HepG2 (cell line): ENCODE results near the gene SLC25A10. TPM values are rescaled to one million over a fixed set of nuclear protein-coding genes. Genes with fewer than 3 reads are reported as not detected.

Experiments
- LCORL ChIP-seq, 2 experiments: fragments of 450-650 bp in 1 of 2; sonication (generic) in 1 of 2; formaldehyde crosslinking in 1 of 2; IDR thresholded peaks; 2 replicates each; pipeline versions ENCODE4 v1.5.0 to v1.6.1; 2017 to 2020; ENCODE audit warnings: antibody characterized with exemption in 1 of 2, missing genetic modification reagents in 1 of 2
- NCOA1 ChIP-seq: sonication (generic); formaldehyde crosslinking; IDR thresholded peaks from 2 replicates; pipeline ENCODE4 v1.9.0; 2021; ENCODE audit warnings: missing genetic modification reagents
- SRY ChIP-seq: sonication (generic); formaldehyde crosslinking; IDR thresholded peaks from 2 replicates; pipeline ENCODE4 v1.8.0; 2022; ENCODE audit warnings: mild to moderate bottlenecking, missing genetic modification reagents
- ZNF24 ChIP-seq: fragments of 450-650 bp; IDR thresholded peaks from 2 replicates; pipeline ENCODE4 v1.6.1; 2017; ENCODE audit warnings: antibody characterized with exemption, mild to moderate bottlenecking
- ZNF343 ChIP-seq: sonication (generic); formaldehyde crosslinking; IDR thresholded peaks from 2 replicates; pipeline ENCODE4 v1.4.0; 2020; ENCODE audit warnings: mild to moderate bottlenecking, missing genetic modification reagents
- polyA plus RNA-seq, 8 experiments: library from polyadenylated mRNA; depleted of rRNA in 3 of 8; stranded (reverse) in 7 of 8; unstranded in 1 of 8; fragments of >200 nt; fragmentation: Illumina TruSeq in 4 of 8; extraction: Trizol in 4 of 8; gene quantifications; 2 replicates each; pipeline versions ENCODE4 v1.2.1 to v1.2.3, GENCODE V29; 2011 to 2016; ENCODE audit warnings: low read depth in 4 of 8, missing spikeins in 1 of 8, mixed read lengths in 1 of 8; ENCODE audit not compliant: insufficient read depth in 1 of 8
- total RNA-seq, 5 experiments: library from RNA; depleted of rRNA; stranded (reverse); fragments of >200 nt; fragmentation: Illumina TruSeq; extraction: Trizol; gene quantifications; 2 replicates each; pipeline ENCODE4 v1.2.3, GENCODE V29; 2016; ENCODE audit warnings: low read depth in 1 of 5
- TF ChIP-seq, protein P1 (sequence below): sonication (generic); formaldehyde crosslinking; IDR thresholded peaks from 2 replicates; pipeline ENCODE4 v1.5.0; 2020; ENCODE audit warnings: mild to moderate bottlenecking, missing genetic modification reagents, moderate library complexity
- TF ChIP-seq, protein P2 (sequence below): sonication (generic); formaldehyde crosslinking; IDR thresholded peaks from 2 replicates; pipeline ENCODE4 v1.4.0; 2020; ENCODE audit warnings: missing genetic modification reagents, mild to moderate bottlenecking, borderline replicate concordance
- TF ChIP-seq, protein P3 (sequence below): sonication (generic); formaldehyde crosslinking; IDR thresholded peaks from 2 replicates; pipeline ENCODE4 v1.4.0; 2020; ENCODE audit warnings: missing genetic modification reagents, borderline replicate concordance
- TF ChIP-seq, protein P4 (sequence below): sonication (generic); formaldehyde crosslinking; IDR thresholded peaks from 2 replicates; pipeline ENCODE4 v1.5.0; 2020; ENCODE audit warnings: missing genetic modification reagents
- TF ChIP-seq, protein P5 (sequence below): sonication (generic); formaldehyde crosslinking; IDR thresholded peaks from 2 replicates; pipeline ENCODE4 v1.8.1; 2023; ENCODE audit warnings: mild to moderate bottlenecking, missing genetic modification reagents
- TF ChIP-seq, protein P6 (sequence below): sonication (generic); formaldehyde crosslinking; IDR thresholded peaks from 2 replicates; pipeline ENCODE4 v1.5.0; 2020; ENCODE audit warnings: mild to moderate bottlenecking, missing genetic modification reagents, borderline replicate concordance
- TF ChIP-seq, protein P7 (sequence below): sonication (generic); formaldehyde crosslinking; IDR thresholded peaks from 2 replicates; pipeline ENCODE4 v1.5.0; 2020; ENCODE audit warnings: mild to moderate bottlenecking, missing genetic modification reagents

Gene SLC25A10
- total and polyA plus RNA-seq, 2 of the 13 experiments (the other 11 are each of a cell fraction or from before 2014, with no cell fraction given): 46.5 to 140 TPM

DNA sequence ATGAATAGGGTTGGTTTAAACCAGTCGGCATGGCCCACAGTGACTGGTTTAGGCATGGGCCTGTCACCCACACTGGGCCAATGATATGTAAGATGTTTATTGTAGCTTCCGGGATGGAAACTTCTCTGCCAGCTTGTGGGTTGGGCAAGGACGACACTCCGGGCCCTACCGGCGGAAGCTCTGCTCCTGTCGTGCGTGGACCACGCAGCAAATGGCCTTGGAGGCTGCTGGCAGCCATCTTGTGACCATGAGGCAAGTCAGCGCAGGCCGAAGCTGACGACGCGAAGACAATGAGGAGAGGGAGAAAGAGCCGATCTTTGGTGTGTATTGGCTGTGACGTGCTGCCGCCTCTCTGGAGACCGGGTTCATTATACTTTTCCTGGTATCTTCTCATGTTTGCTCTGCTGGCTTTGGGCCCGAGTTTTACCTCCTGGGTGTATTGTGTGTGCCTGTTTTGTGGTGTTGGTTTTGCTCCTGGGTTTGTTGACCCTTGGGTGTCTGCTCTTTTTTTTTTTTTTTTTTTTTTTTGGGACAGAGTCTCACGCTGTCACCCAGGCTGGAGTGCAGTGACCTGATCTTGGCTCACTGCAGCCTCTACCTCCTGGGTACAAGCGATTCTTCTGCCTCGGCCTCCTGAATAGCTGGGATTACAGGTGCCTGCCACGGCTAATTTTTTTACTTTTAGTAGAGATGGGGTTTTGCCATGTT, 15.4 kb downstream of the SLC25A10 start (continued):
- TF ChIP-seq, protein P1, sequence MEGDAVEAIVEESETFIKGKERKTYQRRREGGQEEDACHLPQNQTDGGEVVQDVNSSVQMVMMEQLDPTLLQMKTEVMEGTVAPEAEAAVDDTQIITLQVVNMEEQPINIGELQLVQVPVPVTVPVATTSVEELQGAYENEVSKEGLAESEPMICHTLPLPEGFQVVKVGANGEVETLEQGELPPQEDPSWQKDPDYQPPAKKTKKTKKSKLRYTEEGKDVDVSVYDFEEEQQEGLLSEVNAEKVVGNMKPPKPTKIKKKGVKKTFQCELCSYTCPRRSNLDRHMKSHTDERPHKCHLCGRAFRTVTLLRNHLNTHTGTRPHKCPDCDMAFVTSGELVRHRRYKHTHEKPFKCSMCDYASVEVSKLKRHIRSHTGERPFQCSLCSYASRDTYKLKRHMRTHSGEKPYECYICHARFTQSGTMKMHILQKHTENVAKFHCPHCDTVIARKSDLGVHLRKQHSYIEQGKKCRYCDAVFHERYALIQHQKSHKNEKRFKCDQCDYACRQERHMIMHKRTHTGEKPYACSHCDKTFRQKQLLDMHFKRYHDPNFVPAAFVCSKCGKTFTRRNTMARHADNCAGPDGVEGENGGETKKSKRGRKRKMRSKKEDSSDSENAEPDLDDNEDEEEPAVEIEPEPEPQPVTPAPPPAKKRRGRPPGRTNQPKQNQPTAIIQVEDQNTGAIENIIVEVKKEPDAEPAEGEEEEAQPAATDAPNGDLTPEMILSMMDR (CRISPR knock-in tag): peak; percentile 40
- TF ChIP-seq SRY (CRISPR knock-in tag): peak; percentile 99
- TF ChIP-seq, protein P2, sequence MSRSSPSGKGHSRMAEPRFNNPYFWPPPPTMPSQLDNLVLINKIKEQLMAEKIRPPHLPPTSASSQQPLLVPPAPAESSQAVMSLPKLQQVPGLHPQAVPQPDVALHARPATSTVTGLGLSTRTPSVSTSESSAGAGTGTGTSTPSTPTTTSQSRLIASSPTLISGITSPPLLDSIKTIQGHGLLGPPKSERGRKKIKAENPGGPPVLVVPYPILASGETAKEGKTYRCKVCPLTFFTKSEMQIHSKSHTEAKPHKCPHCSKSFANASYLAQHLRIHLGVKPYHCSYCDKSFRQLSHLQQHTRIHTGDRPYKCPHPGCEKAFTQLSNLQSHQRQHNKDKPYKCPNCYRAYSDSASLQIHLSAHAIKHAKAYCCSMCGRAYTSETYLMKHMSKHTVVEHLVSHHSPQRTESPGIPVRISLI (CRISPR knock-in tag): peak; percentile 93
- no peak for TF ChIP-seq NCOA1 (CRISPR knock-in tag)
- TF ChIP-seq LCORL (IDR thresholded peaks at IDR 0.05): peak; percentile 22; the same call in 1 of the 2 replicates
- peak; percentile 70; the same call in 1 of the 2 replicates for TF ChIP-seq LCORL (CRISPR knock-in tag; IDR thresholded peaks at IDR 0.05)
- TF ChIP-seq, protein P3, sequence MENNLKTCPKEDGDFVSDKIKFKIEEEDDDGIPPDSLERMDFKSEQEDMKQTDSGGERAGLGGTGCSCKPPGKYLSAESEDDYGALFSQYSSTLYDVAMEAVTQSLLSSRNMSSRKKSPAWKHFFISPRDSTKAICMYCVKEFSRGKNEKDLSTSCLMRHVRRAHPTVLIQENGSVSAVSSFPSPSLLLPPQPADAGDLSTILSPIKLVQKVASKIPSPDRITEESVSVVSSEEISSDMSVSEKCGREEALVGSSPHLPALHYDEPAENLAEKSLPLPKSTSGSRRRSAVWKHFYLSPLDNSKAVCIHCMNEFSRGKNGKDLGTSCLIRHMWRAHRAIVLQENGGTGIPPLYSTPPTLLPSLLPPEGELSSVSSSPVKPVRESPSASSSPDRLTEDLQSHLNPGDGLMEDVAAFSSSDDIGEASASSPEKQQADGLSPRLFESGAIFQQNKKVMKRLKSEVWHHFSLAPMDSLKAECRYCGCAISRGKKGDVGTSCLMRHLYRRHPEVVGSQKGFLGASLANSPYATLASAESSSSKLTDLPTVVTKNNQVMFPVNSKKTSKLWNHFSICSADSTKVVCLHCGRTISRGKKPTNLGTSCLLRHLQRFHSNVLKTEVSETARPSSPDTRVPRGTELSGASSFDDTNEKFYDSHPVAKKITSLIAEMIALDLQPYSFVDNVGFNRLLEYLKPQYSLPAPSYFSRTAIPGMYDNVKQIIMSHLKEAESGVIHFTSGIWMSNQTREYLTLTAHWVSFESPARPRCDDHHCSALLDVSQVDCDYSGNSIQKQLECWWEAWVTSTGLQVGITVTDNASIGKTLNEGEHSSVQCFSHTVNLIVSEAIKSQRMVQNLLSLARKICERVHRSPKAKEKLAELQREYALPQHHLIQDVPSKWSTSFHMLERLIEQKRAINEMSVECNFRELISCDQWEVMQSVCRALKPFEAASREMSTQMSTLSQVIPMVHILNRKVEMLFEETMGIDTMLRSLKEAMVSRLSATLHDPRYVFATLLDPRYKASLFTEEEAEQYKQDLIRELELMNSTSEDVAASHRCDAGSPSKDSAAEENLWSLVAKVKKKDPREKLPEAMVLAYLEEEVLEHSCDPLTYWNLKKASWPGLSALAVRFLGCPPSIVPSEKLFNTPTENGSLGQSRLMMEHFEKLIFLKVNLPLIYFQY: peak; percentile 94
- TF ChIP-seq, protein P4, sequence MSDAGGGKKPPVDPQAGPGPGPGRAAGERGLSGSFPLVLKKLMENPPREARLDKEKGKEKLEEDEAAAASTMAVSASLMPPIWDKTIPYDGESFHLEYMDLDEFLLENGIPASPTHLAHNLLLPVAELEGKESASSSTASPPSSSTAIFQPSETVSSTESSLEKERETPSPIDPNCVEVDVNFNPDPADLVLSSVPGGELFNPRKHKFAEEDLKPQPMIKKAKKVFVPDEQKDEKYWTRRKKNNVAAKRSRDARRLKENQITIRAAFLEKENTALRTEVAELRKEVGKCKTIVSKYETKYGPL (CRISPR knock-in tag): peak; percentile 96
- TF ChIP-seq, protein P5, sequence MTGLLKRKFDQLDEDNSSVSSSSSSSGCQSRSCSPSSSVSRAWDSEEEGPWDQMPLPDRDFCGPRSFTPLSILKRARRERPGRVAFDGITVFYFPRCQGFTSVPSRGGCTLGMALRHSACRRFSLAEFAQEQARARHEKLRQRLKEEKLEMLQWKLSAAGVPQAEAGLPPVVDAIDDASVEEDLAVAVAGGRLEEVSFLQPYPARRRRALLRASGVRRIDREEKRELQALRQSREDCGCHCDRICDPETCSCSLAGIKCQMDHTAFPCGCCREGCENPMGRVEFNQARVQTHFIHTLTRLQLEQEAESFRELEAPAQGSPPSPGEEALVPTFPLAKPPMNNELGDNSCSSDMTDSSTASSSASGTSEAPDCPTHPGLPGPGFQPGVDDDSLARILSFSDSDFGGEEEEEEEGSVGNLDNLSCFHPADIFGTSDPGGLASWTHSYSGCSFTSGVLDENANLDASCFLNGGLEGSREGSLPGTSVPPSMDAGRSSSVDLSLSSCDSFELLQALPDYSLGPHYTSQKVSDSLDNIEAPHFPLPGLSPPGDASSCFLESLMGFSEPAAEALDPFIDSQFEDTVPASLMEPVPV (CRISPR knock-in tag): 0 out of 2 replicates have a peak, but pooled peaks have one; percentile 46
- TF ChIP-seq, protein P6, sequence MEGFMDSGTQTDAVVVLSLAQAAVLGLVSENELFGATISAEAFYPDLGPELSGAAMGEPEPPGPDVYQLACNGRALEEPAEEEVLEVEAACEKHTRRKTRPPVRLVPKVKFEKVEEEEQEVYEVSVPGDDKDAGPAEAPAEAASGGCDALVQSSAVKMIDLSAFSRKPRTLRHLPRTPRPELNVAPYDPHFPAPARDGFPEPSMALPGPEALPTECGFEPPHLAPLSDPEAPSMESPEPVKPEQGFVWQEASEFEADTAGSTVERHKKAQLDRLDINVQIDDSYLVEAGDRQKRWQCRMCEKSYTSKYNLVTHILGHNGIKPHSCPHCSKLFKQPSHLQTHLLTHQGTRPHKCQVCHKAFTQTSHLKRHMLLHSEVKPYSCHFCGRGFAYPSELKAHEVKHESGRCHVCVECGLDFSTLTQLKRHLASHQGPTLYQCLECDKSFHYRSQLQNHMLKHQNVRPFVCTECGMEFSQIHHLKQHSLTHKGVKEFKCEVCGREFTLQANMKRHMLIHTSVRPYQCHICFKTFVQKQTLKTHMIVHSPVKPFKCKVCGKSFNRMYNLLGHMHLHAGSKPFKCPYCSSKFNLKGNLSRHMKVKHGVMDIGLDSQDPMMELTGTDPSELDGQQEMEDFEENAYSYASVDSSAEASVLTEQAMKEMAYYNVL (CRISPR knock-in tag): peak; percentile 83; the same call in 1 of the 2 replicates
- TF ChIP-seq ZNF343 (CRISPR knock-in tag): peak; percentile 92; the same call in 1 of the 2 replicates
- TF ChIP-seq ZNF24: no peak
- TF ChIP-seq, protein P7, sequence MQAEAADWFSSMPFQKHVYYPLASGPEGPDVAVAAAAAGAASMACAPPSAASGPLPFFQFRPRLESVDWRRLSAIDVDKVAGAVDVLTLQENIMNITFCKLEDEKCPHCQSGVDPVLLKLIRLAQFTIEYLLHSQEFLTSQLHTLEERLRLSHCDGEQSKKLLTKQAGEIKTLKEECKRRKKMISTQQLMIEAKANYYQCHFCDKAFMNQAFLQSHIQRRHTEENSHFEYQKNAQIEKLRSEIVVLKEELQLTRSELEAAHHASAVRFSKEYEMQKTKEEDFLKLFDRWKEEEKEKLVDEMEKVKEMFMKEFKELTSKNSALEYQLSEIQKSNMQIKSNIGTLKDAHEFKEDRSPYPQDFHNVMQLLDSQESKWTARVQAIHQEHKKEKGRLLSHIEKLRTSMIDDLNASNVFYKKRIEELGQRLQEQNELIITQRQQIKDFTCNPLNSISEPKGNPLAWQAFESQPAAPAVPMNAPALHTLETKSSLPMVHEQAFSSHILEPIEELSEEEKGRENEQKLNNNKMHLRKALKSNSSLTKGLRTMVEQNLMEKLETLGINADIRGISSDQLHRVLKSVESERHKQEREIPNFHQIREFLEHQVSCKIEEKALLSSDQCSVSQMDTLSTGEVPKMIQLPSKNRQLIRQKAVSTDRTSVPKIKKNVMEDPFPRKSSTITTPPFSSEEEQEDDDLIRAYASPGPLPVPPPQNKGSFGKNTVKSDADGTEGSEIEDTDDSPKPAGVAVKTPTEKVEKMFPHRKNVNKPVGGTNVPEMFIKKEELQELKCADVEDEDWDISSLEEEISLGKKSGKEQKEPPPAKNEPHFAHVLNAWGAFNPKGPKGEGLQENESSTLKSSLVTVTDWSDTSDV (CRISPR knock-in tag): peak; percentile 99
